Measurements from ENCODE around the gene WDR6. TPM values are rescaled to one million over a fixed set of nuclear protein-coding genes. Genes with fewer than 3 reads are reported as not detected.
A peak's percentile ranks its signal among the peaks of the same experiment; 100 is the strongest.

Gene WDR6
- total RNA-seq, 1 experiment from 2014 or later, result 112 TPM

DNA sequence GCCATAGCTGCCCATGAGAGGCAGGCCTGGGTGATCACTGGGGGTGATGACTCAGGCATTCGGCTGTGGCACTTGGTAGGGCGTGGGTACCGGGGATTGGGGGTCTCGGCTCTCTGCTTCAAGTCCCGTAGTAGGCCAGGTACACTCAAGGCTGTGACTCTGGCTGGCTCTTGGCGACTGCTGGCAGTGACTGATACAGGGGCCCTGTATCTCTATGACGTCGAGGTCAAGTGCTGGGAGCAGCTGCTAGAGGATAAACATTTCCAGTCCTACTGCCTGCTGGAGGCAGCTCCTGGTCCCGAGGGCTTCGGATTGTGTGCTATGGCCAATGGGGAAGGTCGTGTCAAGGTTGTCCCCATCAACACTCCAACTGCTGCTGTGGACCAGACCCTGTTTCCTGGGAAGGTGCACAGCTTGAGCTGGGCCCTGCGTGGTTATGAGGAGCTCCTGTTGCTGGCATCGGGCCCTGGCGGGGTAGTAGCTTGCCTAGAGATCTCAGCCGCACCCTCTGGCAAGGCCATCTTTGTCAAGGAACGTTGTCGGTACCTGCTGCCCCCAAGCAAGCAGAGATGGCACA, 5.3 kb downstream of the WDR6 start:
- no peak for DNase-seq (ENCODE audit: unreplicated experiment)
- TF ChIP-seq, protein P1, sequence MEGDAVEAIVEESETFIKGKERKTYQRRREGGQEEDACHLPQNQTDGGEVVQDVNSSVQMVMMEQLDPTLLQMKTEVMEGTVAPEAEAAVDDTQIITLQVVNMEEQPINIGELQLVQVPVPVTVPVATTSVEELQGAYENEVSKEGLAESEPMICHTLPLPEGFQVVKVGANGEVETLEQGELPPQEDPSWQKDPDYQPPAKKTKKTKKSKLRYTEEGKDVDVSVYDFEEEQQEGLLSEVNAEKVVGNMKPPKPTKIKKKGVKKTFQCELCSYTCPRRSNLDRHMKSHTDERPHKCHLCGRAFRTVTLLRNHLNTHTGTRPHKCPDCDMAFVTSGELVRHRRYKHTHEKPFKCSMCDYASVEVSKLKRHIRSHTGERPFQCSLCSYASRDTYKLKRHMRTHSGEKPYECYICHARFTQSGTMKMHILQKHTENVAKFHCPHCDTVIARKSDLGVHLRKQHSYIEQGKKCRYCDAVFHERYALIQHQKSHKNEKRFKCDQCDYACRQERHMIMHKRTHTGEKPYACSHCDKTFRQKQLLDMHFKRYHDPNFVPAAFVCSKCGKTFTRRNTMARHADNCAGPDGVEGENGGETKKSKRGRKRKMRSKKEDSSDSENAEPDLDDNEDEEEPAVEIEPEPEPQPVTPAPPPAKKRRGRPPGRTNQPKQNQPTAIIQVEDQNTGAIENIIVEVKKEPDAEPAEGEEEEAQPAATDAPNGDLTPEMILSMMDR (IDR thresholded peaks at IDR 0.05; ENCODE audit: unreplicated experiment), result no peak
- Mint-ChIP-seq H3K27me3 (ENCODE audit: insufficient read depth, unreplicated experiment) (no peaks in the 10 kb centered on the region), H3K27ac (ENCODE audit: low read depth, unreplicated experiment) (no peak overlapping the region), H3K36me3 (ENCODE audit: insufficient read depth, unreplicated experiment) (peaks cover 87% of the 10 kb centered on the region), H3K4me1 (ENCODE audit: insufficient read depth, unreplicated experiment) (peaks cover 10% of the 10 kb centered on the region), H3K4me3 (ENCODE audit: unreplicated experiment) (no peak overlapping the region), H3K9me3 (ENCODE audit: unreplicated experiment) (no peaks in the 10 kb centered on the region)
- ChIA-PET POLR2A (interaction anchor here (0.5 to 8.3 kb wide), 11 partner anchors 8 to 573 kb away, joined by 3 to 251 read pairs (median 3); partner anchors contain the start of genes CCDC51, DALRD3, NDUFAF3 and P4HTM), CTCF (interaction anchor here (1.2 to 1.4 kb wide), 2 partner anchors 21 to 25 kb away, joined by 3 to 4 read pairs; no protein-coding TSS in a partner anchor)
- BruUV-seq (replicated peaks), result no TSS peak
- intact Hi-C loops (cut with micrococcal nuclease), result no loop called here

DNA sequence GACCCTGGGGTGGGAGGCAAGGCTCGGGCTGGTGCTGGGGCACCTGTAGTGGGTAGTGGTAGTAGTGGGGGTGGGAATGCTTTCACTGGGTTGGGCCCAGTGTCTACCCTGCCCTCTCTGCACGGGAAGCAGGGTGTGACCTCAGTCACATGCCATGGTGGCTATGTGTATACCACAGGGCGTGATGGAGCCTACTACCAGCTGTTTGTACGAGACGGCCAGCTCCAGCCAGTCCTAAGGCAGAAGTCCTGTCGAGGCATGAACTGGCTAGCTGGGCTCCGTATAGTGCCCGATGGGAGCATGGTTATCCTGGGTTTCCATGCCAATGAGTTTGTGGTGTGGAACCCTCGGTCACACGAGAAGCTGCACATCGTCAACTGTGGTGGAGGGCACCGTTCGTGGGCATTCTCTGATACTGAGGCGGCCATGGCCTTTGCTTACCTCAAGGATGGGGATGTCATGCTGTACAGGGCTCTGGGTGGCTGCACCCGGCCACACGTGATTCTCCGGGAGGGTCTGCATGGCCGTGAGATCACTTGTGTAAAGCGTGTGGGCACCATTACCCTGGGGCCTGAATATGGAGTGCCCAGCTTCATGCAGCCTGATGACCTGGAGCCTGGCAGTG, 6.0 kb downstream of the WDR6 start:
- TF ChIP-seq, protein P1 (IDR thresholded peaks at IDR 0.05; ENCODE audit: unreplicated experiment), result no peak
- intact Hi-C loops (cut with micrococcal nuclease), result no loop called here
- no TSS peak for BruUV-seq (replicated peaks)
- H3K4me1 Mint-ChIP-seq (ENCODE audit: insufficient read depth, unreplicated experiment), result peaks cover 4% of the 10 kb centered on the region
- no peaks in the 10 kb centered on the region for H3K9me3 Mint-ChIP-seq (ENCODE audit: unreplicated experiment)
- DNase-seq (ENCODE audit: unreplicated experiment), result no peak
- H3K27ac Mint-ChIP-seq (ENCODE audit: low read depth, unreplicated experiment), result no peak overlapping the region
- peaks cover 87% of the 10 kb centered on the region for H3K36me3 Mint-ChIP-seq (ENCODE audit: insufficient read depth, unreplicated experiment)
- CTCF ChIA-PET, result interaction anchor here (0.7 to 2.3 kb wide), 7 partner anchors 10 to 420 kb away, joined by 3 to 16 read pairs (median 5); partner anchors contain the start of genes P4HTM and QRICH1
- no peaks in the 10 kb centered on the region for H3K27me3 Mint-ChIP-seq (ENCODE audit: insufficient read depth, unreplicated experiment)
- POLR2A ChIA-PET, result interaction anchor here (0.5 to 3.5 kb wide), 7 partner anchors 9 to 573 kb away, joined by 3 to 15 read pairs (median 4); partner anchors contain the start of genes CCDC51, NDUFAF3, P4HTM and QRICH1
- no peak overlapping the region for H3K4me3 Mint-ChIP-seq (ENCODE audit: unreplicated experiment)

DNA sequence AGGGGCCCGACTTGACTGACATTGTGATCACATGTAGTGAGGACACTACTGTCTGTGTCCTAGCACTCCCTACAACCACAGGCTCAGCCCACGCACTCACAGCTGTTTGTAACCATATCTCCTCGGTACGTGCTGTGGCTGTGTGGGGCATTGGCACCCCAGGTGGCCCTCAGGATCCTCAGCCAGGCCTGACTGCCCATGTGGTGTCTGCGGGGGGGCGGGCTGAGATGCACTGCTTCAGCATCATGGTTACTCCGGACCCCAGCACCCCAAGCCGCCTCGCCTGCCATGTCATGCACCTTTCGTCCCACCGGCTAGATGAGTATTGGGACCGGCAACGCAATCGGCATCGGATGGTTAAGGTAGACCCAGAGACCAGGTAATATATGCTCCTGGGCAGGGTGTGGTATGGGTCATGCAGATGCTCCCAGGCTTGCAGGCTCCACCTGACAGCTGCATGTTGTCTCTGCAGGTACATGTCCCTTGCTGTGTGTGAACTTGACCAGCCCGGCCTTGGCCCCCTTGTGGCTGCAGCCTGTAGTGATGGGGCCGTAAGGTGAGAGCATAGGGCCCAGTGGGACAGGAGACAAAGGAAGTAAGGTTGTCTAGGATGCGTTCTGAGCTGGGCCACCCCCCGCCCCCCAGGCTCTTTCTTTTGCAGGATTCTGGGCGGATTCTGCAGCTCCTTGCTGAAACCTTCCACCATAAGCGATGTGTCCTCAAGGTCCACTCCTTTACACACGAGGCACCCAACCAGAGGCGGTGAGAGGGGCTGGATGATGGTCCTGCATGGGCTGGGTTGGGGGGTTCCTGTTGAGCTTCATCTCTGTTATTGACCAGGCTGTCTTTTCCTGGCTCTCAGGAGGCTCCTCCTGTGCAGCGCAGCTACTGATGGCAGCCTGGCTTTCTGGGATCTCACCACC, 6.8 kb downstream of the WDR6 start:
- H3K36me3 Mint-ChIP-seq (ENCODE audit: insufficient read depth, unreplicated experiment), result peaks cover 80% of the 10 kb centered on the region
- H3K4me3 Mint-ChIP-seq (ENCODE audit: unreplicated experiment), result no peak overlapping the region
- DNase-seq (ENCODE audit: unreplicated experiment), result peak; percentile 61
- ChIA-PET CTCF (interaction anchor here (0.6 to 2.3 kb wide), 8 partner anchors 10 to 436 kb away, joined by 3 to 16 read pairs (median 5); partner anchors contain the start of genes P4HTM and QRICH1), POLR2A (interaction anchor here (0.6 to 3.5 kb wide), 5 partner anchors 8 to 107 kb away, joined by 3 to 15 read pairs (median 4); partner anchors contain the start of genes NDUFAF3, P4HTM, QRICH1 and USP19)
- BruUV-seq (replicated peaks), result no TSS peak
- no peaks in the 10 kb centered on the region for H3K4me1 Mint-ChIP-seq (ENCODE audit: insufficient read depth, unreplicated experiment)
- H3K27me3 Mint-ChIP-seq (ENCODE audit: insufficient read depth, unreplicated experiment), result no peaks in the 10 kb centered on the region
- TF ChIP-seq, protein P1 (IDR thresholded peaks at IDR 0.05; ENCODE audit: unreplicated experiment), result peak; percentile 55
- H3K27ac Mint-ChIP-seq (ENCODE audit: low read depth, unreplicated experiment), result no peak overlapping the region
- H3K9me3 Mint-ChIP-seq (ENCODE audit: unreplicated experiment), result no peaks in the 10 kb centered on the region
- intact Hi-C loops (cut with micrococcal nuclease), result loop anchor here (2.0 kb wide), 1 partner anchor 25 kb away; no protein-coding TSS in a partner anchor
